Skin of body (tissue), 2 donors: Measurements from ENCODE around the gene EXOC3L4. TPM values are rescaled to one million over a fixed set of nuclear protein-coding genes. Genes with fewer than 3 reads are reported as not detected.

ENCODE experiments used
- DNase-seq: peaks from one replicate; lab custom pipeline; 2025; lab: John Stamatoyannopoulos, UW
- total RNA-seq: library from RNA; depleted of rRNA; stranded (reverse); fragments of >200 nt; gene quantifications from one replicate; pipeline ENCODE4 v1.2.3, GENCODE V29; 2014

The EXOC3L4 gene
- total RNA-seq, 1 donor from 2014 or later = 0.30 TPM

DNA sequence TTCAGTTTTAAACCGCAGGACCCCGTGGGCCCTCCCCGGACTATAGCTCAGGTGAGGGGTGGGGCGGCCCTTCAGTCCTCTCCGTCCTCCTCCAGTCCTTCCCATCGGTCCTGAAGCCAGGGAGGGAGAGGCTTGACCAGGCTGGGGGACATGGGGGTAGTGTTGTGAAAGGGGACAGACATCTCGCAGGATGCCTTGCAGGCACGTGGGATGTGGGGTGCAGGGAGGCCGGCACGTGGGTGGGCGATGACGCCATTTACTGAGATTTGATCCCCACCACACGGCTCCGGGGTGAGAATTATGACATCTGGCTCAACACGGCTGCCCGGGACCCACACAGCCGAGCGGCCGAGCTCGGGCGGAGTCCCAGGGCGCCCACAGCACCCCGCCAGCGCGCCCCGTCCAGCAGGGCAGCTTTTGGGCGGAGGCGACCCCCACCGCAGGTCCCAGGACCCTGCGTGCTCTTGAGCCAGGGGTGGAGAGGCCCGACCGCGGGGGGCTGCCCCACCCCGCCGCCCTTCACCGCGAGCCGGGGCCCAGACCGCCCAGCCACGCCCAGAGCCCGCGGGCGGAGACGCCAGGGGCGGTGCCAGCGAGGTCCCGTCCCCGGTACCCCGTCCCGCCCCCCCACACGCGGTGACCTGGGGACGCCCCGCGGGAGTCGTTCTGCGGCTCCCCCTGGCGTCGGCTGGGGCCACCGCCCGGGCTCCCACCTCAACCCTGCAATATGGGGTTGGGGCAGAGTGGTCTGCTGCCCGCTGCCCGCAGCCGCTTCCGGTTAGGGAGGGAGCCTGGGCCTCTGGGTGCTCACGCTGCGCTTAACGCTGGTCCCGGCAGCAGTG is 3.3 kb upstream of the EXOC3L4 start:
- no peak for DNase-seq

DNA sequence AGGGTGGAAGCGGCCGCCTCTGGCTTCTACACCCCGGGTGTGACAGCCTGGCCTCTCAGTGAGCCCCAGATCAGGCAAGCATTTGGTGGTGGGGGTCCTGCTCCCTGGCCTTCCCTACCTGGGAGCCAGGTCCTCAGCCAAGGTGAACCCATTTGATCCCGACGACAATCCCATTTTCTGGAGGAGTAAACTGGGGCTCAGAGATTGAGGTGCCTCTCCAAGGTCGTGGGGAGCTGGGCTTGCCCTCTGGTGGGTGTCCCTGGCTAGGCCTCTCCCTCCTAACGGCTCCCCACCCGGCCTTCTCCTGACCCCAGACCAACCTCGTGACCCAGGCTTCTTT is 2.7 kb upstream of the EXOC3L4 start:
- no peak for DNase-seq

DNA sequence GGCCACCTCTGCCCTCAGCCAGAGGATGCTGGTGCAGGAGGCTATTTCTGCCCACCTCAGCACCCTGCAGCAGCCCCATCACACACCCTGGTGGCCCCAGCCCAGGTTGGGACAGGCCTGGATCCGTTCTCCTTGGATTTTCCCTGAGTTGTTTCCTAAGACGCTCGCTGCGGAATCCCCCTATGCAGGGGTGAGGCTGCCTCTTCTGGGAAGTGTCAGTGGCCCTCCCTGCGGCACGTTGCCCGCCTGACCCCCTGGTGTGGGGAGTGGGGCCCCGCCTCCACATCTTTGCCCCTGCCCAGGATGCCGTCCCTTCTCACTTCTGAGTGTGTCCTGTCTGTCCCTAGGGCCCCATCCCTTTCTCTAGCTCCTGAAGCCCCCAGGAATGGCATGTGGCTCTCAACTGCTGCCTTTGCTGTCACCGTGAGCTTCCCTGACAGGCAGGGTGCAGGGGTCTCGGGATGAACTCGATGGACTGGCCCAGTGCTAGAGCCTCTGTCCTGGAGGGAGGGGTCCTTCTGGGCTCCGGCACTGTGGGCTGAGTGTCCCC is 594 bp upstream of the EXOC3L4 start:
- no peak for DNase-seq

DNA sequence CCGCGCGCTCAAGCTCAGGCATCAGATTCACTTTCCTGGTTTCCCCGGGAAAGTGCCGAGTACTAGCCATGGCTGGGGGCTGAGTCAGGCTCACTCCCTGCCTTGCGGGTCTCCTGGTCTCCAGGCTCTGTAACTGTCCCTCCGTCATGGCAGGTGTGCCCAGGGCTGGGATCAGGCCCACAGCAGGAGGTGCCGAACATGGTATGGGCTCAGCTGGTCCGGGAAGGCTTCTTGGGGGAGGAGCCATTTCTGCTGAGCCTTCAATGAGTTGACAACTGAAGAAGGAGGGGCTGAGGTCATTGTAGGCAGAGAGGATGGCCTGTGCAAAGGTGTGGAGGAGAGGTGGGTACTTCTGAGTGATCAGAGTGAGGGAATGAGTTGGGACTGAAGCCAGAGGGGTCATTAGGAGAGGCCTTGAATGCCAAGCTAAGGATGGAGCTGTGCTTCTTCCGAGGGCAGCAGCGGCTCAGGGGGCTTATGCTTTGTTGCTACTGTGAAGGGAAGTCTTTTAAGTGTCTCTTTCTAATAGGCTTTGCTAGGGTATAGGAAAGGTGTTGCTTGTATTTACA is 769 bp downstream of the EXOC3L4 start:
- DNase-seq = no peak

DNA sequence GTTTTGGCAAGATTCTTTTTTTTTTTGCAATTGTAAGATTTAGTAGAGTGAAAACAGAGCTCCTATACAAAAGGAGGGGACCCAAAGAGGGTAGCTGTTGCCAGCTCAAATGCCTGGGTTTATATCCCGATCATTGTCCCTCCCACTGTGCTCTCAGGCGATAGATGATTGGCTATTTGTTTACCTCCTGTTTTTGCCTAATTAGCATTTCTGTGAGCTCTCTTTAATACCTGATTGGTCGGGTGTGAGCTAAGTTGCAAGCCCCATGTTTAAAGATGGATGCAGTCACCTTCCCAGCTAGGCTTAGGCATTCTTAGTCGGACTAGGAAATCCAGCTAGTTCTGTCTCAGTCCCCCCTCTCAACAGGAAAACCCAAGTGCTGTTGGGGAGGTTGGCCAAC is 1.9 kb downstream of the EXOC3L4 start:
- DNase-seq = no peak

DNA sequence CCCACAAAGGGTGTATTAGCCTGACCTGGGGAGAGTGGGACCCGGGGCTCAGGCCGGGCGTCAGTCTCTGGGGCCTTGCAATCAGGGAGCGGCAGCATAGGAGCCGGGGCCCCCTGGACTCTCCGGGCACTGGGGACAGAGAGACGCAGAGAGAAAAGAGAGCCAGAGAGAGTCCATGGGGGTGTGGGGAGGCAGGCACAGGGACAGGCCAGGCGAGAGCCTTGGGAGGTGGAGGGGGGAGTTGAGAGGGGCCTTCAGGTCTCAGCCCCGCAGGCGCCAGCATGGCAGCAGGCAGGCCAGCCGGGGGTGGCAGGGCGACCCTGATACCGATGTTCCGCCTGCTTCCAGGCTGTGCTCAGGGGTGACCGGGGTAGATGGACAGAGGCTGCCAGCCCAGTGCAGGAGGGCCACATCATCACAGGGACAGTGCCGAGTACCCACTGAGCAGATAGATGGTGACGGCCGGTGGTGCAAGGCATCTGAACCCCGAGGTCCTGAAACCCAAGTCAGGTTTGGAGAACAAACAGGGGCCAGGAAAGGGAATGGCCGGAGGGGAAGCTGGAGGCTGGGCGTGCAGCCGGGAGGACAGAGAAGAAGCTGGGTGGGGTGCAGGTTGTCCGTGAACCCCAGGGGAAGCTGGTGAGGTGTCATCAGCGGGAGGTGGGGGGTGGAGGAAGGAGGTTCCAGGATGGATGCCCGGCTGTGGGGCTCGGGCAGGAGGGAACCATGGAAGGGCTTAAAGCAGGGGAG is 2.9 kb downstream of the EXOC3L4 start:
- no peak for DNase-seq

DNA sequence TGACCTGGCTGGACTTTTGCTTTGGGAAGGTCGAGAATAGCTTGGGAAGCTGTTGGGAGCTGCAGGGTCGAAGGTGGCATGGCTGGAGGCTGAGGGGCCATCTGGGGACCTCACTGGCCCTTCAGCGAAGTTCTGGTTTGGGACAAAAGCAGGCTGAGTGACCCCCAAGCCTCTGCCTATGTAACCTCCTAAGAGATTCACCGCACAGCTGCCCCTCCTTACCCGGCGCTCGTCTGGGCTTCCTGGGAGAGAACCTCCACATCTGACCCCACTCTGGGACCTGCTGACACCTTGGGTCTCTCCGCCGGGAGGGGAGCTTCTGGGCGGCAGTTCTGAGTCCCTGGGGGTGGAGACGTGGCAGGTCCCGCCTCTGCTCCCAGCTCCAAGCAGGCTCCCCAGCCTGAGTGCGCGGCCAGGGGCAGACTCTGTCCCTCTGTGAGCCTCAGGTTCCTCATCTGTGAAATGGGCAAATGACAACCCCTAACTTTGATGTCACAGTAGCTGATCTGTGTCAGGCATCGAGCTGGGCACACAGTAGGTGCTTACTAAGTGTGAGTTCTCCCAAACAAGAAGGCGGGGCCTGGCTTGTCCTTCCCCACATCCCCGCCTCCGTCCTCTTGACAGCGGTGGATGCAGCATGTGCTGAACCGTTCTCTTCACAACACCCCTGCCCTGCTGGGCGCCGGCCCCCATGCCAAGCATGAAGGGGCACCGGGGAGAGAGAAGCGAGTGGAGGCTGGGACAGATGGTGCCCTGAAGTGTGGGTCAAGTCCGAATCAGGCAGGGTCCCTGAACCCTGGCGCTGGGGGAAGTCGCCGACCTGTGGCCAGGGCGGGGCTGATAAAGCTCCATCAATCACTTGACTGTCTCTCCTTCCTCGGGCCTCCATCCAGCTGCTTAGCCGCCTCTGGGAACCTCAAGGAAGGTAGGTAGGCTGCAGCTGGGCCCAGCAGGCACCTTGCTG is 3.8 kb downstream of the EXOC3L4 start:
- DNase-seq = no peak

DNA sequence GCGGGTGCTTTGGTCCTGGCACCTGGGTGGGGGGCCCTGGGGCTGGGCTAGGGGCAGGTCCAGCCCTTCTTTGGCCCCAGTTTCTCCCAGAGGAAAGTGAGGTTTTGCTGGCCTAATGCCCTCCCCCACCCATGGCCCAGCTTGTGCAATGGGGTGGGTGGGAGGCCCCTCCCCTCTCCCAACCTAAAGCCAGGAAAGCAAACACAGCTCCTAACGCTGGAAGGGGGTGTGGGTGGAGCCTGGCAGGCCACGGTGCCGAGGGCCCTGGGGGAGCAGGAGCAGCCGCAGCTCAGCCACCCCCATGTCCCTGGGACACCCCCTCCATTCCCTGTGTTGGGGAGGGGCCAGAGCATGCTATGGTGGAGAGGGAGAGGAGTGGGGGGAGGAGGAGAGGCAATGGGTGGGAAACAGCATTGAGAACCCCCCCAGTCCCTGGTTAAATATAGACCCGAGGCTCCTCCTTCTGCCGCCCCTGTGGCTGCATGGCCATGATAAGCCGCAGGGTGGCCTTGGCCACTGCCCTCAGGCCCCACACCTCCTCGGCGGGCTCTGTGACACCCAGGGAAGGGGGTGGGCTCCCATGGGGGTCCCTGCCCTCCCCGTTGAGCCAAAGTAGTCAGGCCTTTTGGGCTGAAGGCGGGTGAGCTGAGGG is 4.7 kb downstream of the EXOC3L4 start:
- no peak for DNase-seq

DNA sequence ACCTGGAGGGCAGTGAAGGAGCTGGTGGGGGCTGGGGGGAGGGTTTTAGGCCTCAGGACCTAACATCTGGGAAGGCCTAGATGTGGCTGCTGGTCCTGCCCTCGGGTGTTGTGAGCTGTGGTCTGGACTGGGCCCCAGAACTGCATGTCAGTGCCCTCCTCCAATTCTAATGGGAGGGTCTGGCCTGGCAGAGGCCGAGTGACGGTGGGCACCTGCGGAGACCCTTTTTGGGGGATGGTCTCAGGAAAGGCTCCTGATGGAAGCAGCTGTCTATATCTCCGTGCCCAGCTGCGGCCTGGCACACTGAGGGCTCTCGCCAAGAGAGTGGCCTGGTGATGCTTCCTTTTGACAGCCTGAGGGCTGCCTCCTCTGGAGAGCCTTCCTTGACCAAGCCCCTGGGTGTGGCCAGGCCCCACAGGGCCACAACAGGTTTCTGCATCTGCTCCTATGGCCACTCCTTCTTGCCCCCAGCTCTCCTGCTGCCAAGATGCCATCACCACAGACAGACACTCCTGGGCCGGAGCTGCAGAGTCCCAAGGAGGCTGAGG is 5.3 kb downstream of the EXOC3L4 start:
- no peak for DNase-seq

DNA sequence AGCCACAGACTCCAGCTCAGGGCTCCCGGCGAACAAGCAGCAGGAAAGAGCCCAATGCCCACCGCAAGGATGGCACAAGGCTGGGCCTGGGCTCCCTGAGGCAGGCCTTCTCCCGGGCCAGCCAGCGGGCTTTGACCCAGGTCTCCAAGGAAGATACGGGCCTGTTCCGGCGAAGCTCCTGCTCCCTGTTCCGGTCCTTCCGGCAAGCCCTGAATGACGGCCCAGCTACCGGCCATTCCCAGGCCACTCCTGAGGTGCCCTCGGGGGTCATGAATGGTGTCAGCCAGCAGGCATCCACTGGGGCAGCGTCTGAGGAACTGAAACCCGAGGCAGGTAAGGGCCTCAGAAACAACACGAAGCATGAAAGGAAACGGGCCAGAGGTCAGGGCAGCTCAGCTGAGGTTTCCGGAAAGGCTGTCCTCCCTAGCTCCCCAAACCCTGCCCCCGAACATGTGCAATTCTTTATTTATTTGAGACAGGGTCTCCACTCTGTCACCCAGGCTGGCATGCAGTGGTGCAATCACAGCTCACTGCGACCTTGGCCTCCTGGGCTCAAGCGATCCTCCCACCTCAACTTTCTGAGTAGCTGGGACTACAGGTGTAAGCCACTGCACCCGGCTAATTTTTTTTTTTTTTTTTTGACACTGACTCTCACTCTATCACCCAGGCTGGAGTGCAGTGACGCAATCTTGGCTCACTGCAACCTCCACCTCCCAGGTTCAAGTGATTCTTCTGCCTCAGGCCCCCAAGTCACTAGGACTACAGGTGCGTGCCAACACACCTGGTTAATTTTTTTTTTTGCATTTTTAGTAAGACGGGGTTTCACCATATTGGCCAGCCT is 6.0 kb downstream of the EXOC3L4 start:
- no peak for DNase-seq

DNA sequence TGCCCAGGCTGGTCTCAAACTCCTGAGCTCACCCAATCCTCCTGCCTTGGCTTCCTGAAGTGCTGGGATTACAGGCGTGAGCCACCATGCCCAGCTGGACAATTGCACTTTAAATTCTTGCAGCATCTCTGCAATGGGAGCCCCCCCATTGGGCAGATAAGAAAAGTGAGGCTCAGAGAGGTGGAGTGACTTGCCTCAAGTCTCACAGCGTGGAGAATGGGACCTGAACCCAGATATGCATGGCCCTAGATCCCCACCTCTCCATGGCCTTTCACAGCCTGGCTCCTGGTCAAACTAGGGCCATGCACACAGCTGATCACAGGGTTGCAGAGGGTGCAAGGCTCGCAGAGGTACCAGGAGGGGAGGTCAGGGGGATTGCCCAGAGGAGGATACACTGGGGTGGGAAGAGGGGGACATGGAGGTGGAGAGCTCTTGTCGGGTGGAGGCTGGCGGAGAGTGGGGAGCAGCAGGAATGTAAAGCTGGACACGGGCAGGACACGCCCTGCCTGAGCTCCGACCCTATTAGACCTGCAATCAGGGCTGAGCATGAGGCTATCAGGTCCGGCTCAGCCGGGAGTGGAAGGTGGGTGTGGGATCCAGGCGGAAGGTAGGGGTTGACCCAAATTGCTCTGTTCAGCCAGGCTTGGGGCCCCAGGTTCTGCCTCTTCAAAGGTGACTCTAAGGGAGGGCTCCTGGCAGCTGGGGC is 6.9 kb downstream of the EXOC3L4 start:
- DNase-seq = no peak

DNA sequence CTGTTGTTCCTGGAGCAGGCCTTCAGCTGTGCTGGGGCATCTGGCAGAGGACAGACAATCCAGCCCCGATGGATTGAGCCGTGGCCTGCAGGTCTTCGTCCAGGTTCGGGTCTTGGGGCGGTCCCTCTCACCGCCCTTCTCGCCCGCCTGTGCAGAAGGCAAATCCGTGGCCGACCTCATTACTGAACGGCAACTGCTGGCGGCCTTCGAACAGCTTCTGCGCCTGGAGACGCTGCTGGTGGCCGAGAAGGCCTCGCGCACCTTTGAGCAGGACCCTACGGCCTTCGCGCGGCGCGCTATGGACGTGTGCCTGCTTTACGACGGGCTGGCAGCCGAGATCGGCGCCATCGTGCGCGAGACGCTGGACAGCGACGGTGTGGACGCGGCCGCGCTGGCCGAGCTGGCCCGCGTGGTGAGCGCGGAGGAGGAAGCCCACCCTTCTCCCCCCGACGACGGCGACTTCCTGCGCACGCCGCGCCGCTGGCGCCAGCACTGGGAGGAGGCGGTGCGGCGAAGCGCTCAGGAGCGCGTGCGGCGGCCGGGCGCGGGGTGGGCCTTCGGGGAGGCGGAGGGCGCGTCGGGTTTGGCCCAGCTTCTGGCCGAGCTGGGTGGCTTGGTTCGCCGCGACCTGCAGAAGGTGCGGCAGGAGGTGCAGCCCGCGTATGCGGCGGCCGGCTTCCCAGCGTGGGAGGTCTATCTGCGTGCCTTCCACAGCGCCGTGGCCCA is 7.6 kb downstream of the EXOC3L4 start:
- no peak for DNase-seq

DNA sequence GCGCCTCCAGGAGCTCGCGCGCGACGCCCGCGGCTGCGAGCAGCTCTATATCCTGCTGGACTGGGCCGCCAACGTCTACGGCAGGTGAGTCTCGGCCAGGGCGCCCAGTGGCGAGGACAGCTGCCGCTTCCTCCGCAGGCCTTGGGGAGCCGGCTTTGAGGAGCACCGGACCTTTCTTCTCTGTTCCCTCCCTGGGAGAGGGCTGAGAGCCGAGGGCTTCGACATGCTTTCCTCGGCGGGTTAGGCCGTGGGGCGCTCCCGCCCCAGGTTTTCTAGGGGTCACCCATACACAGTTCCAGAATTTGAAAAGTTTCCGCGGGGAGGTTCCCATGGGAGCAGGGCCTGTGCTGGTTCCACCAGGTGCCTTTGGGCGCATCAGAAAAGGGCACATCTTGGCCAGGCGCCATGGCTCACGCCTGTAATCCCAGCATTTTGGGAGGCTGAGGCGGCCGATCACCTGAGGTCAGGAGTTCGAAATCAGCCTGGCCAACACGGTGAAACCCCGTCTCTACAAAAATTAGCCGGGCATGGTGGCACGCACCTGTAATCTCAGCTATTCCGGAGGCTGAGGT is 8.2 kb downstream of the EXOC3L4 start:
- no peak for DNase-seq

DNA sequence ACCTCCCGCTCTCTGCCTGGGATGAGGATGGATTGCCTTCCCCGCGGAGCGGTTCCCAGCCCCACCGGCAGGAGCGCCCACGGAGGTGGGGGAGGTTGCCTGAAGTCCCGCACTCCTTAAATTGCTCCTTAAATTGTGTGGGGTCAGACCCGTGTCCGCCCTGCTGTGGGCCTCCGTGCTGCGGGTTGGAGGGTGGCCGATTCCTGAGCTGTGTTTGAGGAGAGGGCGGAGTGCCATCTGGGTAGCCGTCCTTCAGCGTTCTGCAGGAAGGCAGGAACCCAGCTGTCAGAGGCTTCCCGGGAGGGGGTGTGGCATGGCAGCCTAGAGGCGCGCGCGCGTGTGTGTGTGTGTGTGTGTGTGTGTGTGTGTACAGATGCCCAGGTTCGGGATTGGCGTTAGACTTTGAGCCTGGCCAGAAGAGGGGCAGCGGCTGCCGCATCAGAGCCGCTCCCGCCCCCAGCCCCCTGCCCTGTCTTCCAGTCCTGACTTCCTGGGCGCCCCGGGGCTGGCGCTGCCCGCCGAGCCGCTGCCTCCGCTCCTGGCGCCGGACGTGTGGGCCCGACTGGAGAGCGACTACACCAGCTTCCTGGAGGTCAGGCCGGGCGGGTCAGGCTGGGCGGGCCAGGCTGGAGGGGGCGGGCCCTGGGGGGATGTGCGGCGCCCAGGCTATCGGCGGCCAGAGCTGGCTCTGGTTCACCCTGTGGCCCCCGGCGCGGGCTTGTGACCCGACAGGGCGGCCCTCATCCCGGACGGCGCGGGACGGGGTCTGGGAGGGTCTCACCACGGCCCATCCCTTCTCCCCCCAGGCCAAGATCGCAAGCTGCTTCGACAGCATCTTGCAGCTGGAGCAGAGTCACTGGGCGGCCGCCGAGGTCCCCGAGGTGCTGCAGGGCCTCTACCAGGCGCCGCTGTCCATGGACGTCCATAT is 9.2 kb downstream of the EXOC3L4 start:
- peak; percentile 40 for DNase-seq

DNA sequence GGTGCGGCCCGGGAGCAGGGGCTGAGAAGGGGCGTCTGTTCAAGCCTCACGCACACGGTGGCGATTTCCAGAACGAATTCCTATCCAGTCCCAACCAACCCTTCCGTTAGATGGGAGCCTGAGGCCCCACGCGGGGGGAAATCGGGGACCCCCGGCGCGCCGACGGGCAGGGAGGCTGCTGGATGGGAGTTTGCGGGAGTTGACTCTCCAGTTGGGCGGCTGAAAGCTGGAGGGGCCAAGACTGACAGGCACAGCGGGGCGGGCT is 9.8 kb downstream of the EXOC3L4 start:
- DNase-seq = no peak

DNA sequence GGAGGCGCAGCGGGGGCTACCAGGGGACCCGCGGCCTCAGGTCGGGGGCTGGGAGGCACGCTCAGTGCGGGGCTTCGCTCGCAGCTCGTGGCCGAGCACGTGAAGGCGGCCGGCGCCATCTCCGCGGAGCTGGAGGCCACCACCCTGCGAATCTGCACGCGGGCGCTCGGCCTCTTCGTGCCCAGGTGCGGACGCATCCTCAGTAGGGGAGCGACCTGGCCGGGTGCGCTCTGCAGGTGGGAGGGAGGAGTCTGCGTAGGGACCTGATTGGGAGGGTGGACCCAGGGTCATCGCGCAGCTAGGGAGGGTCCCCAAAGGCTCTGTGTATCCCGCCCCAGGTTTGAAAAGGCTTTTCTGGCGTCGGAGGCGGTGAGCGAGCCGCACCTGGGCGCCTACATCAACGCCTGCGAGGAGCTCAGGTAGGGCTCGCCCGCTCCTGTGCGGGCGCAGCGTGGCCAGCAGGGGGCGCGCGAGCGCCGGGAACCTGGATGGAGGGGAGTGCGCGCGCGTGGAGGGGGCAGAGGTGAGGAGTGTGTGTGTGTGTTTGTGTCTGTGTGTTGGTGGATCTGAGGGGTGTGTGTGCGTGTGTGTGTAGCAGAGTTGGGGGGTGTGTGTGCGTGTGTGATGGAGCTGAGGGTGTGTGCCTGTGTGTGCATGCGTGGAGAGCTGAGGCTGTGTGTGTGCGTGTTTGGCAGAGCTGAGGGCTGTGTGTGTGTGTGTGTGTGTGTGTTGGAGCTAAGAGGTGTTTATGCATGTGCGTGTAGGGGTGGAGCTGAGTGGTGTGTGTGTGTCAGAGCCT is 10.3 kb downstream of the EXOC3L4 start:
- no peak for DNase-seq
